ENCODE data around the gene MYO3B.
"Not testable (repeated sequence)": the region's sequence is repeated elsewhere in the genome, so short reads cannot be mapped to it uniquely, and the experiment has no call there.

Gene MYO3B

DNA sequence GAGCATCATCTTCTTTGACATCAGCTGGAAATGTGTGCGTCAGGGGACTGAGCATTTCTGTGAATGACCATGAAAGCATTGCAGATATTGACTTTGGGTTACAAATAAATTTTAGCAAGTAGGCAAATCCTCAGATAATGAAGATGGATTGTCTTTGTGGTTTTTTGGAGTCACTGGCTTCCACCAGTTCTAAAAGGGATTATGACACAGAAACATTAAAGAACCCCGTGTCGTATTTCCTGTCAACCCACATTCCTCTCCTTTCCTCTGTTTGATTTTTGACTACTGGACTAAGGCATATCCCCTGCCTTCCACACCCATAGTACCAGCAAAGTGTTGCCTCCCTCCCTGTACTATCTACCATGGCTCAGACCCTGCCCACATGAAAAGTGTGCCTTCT, 268.1 kb downstream of the MYO3B start:
- DNase-seq = no peak

DNA sequence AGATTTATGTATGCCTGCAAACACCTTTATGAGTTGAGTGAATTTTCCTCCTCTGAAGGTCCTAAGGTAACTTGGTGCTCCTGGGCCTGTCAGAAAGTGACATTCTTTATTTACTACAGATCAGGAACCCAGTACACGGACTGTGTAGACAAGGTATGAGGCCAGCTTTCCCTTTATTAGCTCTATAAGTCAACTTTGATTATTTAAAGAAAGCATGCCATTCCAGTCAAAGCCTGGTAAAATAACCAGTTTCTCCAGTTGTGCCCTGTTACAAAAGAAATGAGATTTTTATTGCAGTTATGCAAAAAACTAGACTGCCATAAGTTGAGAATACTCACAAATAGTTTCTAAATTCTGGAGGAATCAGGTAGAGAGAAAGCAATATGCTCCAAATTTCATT, 271.1 kb downstream of the MYO3B start:
- no peak for DNase-seq

DNA sequence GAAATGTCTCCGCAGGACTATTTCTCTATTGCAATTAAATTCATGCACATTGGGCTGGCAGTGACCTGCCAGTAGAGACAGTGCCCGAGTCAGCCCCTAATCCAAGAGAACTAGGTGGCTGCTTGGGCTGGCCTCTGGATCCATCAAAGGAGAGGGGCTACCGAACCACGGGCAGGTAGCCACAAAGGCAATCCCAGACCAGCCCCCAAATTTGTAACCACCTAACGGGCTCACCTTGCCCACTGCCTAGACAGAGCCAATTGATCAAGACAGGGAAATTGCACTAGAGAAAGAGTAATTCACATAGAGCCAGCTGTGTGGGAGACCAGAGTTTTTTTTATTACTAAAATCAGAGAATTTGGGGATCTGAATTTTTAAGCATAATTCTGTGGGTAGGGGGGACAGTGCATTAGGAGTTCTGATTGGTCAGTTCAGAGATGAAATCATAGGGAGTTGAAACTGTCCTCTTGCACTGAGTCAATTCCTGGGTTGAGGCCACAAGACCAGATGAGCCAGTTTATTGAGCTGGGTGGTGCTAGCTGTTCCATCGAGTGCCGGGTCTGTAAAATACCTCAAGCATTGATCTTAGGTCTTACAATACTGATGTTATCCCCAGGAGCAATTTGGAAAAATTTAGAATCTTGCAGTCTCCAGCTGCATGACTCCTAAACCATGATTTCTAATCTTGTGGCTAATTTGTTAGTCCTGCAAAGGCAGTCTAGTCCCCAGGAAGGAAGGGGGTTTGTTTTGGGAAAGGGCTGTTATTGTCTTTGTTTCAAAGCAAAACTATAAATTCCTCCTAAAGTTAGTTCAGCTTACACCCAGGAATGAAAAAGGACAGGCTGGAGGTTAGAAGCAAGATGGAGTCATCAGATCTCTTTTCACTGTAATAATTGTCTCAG, 276.8 kb downstream of the MYO3B start:
- DNase-seq = no peak

DNA sequence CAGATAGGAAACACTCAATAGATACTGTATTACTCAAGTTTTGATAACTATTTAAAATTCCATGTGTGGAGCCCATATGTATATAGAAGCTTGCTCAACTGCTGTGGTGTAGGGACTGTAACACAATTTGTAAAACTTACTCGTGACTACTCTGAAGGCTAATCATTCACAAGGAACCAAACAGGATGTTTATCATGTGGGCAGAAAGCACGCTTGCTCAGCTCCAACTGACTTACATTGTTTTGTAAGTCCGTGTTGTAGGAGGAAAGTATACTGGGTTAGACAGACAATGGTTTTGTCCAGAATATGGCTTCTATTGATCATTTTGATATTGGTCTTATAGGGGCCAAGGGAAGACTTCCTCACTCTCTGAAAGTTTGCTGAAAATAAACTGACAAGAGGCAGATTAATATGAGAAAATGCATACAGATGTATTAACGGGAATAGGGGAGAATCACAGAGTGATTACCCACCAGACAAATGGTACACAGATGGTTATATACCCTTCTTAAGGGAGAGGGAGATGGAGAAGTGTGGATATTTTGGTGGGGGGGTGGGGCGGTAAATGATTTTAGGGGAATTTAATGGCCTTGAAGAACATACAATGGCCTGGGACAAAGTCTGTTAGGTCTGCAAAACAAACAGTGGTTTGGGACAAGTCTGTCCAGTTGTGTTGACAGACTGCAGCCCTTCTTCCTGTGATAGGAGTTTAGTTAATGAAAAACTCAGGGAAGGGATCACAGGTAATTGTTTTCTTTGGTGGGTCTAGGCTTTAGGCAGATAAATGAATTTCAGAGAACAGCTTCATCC, 277.9 kb downstream of the MYO3B start:
- no peak for DNase-seq

DNA sequence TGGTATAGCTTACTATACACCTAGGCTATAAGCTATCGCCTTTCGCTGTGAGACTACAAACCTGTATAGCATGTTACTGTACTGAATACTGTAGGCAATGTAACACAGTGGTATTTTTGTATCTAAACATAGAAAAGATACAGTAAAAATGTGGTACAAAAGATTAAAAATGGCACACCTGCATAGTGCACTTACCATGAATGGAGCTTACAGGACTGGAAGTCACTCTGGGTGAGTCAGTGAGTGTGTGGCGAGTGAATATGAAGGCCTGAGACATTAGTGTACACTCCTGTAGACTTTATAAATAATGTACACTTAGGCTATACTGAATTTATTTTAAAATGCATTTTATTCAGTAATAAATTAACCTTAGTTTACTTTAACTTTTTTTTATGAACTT, 279.0 kb downstream of the MYO3B start:
- DNase-seq = no peak

DNA sequence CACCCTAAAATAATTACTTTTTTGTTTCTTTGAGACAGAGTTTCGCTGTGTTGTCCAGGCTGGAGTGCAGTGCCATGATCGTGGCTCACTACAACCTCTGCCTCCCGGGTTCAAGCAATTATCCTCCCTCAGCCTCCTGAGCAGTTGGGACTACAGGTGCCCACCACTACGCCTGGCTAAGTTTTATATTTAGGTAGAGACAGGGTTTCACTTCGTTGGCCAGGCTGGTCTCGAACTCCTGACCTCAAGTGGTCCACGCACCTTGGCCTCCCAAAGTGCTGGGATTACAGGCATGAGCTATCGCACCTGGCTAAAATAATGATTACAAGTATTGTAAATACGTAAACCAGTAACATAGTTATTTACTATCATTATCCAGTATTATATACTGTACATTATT, 279.8 kb downstream of the MYO3B start:
- DNase-seq = no peak

DNA sequence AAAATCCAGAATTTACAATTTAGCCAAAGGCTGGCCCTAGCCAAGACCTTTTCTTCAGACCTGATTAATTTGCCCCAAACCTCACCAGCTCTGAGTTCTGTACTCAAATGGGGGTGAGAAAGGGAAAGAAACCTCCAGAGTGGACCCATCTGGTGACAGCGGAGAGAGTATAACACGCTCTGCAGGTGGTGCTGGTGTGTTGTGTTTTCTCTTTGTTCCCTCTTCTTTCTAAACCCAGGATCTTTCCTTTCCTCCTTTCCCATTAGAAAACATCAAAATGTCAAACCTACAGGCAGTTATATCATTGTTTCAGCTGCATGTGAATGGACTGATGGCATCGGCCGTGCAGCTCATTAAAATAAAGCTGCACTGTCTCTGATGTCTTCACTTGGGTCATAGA, 283.9 kb downstream of the MYO3B start:
- no peak for DNase-seq

DNA sequence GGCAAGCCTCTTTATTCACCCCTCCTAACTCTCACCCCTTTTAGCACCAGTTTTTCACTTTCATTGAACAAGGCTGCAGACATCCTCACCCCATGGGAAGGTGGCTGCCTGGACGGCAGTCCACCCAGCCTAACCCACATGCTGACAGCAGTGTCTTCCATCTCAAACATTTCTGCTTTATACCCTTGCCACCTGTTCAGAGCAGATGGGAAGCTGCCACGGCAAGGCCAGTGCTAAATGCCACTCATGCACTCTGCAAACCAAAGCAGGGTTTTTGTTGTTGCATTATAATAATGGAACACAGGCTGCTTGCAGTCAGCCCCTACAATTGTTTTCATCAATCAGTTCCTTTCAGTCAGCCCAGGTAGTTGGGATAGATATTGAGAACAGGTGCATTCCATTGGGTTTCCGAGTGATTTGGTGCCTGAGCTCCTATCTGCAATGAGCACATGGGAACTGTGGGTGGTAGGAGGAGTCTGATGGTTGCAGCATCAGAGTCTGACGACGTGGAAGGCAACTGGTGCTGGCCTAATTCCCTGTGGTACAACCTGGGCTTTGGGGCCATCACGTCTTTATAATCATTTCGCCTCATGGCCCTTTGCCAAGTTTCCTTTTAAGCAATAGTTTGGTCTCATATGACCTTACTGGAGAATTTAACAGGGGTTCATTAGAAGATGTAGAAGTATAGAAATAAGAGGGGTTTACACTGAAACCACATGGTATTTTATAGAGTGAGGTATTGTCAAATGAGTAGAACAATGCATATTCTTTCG, 284.7 kb downstream of the MYO3B start:
- no peak for DNase-seq

DNA sequence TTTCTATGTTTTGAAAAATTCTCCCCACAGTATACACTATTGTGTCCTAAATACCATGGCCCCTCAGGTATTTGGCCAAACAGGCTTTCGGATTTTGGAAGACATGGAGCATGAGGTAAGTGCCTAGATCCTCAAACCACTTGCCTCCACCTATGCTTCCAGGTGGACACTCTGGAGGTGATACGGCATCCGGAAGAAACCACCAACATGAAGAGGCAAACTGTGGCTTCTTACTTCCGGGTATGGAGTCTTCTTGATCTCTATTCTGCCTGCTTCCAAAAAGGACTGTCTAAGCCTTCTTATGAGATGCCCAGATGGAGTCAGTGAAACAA, 285.2 kb downstream of the MYO3B start:
- no peak for DNase-seq

DNA sequence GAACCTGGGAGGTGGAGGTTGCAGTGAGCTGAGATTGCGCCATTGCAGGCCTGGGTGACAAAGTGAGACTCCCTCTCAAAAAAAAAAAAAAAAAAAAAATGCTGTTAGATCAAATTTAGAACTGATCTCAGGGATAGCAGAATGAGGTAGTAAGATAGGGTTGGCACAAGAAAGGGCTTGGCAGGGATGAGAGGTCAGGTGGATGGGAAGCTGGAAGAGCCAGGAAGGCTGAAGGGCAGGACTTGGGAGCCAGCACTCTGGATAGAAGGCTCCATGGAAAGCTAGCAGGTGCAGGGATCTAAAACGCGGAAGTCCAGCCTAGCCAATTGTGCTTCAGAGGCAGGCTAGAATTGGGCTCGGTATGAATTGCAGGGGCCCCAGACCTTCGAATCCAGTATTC, 286.3 kb downstream of the MYO3B start:
- no peak for DNase-seq

DNA sequence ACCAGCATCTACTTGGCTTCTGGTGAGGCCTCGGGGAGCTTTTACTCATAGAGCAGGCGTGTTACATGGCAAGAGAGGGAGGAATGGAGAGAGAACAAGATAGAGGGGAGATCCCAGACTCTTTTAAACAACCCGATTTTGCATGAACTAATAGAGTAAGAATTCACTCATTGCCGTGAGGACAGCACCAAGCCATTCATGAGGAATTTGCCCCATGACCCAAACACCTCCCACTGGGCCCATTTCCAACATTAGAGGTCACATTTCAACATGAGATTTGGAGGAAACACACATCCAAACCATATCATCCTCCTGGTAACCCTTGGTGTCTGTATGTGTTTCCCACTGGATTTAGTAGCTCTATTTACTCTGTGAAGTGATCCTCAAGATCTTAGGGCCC, 287.3 kb downstream of the MYO3B start:
- peak; percentile 16 for DNase-seq

DNA sequence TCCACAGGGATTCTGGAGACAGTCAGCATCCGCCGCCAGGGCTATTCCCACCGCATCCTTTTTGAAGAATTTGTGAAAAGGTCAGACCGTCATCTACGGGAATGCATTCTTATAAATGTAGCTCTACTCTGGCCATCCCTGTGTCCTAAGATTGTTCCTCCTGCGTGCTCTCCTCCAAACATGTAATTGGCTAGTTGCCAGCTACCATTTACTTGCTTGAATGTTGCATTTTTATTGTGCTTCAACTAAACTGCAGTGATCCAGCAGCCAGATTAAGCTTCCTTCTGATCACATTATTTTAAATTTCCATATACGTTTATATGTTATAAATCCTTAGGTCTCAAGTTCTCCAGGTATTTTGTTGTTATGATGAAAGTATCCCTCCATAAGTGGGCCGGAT, 288.7 kb downstream of the MYO3B start:
- no peak for DNase-seq

DNA sequence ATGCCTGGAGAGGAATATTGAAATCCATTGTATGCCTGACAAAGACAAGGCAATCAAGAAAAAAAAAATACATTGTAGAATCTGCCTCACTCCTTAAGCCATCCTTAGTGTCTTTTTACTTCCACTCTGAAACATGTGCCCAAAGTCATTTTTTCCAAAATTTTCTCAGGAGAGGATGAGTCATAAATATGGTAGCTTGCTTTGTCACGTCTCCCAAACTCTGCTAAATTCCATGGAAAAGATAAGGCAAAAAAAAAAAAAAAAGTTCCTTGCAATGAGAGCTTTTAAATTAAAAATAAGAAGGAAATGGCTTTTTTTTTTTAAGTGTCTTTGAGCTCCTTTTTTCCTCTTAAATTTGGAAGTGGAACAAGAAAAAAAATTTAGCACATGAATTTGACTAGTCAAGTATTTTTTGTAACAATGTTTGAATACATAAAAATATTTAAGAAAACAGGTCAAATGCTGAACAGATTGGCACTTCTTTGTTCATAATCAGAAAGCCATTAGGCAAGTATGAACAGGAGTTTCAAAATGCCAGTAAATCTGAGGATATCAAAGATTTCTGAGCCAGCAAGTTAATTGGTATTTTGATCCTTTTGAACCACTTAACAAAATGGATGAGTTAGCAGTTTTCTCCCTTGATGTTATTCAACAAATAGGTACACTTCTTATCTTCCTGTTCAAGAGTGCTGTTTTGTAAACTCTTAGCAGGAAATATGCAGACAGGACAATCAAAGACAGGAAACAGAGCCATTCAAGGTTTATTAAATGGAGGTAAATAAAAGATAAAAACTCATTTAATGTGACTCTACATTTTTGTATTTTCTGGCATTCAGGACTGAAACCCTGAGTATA, 289.8 kb downstream of the MYO3B start:
- peak; percentile 22 for DNase-seq

DNA sequence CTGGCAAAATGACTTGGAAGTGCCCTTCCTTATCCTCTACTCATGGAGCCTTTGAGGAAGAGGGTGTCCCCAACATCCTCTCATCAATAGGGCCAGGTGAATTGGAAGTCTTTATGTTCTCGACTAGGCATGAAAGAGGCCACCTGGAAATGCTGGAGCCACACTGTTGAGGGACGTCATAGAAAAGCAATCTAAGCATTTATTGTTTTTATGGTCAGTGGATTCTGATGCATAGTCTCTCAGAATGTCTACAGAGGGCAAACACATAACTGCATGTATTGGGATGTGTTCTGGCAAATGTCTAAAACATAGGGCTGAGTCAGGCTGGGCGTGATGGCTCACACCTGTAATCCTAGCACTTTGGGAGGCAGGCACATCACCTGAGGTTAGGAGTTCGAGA, 290.6 kb downstream of the MYO3B start:
- DNase-seq = no peak

DNA sequence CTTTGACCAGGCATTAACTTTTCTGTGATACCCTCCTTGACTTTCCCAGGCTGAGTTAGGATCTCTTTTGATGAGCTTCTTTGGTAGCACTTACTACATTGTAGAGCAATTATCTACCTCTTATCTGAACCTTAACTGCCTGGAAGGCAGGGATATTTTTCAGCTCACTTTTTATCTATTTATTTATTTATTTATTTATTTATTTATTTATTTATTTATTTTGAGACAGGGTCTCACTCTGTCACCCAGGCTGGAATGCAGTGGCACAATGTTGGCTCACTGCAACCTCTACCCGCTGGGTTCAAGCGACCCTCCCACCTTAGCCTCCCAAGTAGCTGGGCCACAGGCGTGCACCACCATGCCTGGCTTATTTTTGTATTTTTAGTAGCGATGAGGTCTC, 294.6 kb downstream of the MYO3B start:
- not testable (repeated sequence) for DNase-seq

DNA sequence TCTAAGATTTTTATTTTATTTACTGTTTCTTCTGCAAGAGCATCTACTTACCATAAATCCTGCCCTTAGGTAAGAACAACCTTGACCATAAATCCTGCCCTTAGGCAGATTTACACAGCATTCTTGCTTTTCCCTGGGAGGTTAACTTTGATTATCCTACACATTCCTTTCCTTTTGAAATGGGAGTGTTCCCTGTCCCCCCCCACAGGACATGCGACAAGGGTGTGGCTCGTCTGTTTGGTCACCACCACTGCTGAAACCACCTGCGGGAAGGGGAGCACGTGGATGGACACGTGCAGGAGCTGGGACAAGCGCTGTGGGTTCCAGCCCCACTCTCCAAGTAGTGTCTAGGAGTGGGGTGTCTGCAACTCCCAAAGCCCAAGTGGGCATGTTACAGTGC, 297.9 kb downstream of the MYO3B start:
- no peak for DNase-seq

DNA sequence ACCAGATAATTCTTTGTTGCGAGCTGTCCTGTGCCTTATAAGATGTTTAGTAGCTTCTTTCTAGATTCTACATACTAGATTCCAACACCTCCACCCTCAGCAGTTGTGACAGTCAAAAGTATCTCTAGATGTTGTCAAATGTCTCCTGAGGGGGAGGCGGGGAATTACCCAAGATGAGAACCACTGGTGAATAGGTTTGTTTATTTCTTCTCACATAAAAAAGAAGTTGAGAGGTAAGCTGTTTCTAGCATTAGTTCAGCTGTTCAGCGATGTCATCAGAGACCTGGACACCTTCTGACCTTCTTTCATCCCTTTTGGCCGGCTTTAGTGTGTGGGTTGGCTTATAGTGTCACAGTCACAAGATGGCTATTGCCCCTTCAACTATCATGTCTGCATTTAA, 299.7 kb downstream of the MYO3B start:
- no peak for DNase-seq

DNA sequence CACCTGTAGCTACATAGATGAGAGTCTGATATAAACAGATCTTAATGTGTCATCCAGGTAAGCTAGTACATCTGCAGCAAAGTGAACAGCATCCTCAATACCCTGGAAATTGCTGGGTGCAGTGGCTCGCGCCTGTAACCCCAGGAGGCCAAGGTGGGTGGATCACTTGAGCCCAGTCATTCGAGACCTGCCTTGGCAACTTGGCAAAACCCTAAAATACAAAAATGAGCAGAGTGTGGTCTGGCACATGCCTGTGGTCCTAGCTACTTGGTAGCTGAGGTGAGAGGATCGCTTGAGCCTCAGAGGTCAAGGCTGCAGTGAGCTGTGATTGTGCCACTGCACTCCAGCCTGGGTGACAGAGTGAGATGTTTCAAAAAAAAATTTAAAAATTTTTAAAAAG, 303.3 kb downstream of the MYO3B start:
- DNase-seq = no peak

DNA sequence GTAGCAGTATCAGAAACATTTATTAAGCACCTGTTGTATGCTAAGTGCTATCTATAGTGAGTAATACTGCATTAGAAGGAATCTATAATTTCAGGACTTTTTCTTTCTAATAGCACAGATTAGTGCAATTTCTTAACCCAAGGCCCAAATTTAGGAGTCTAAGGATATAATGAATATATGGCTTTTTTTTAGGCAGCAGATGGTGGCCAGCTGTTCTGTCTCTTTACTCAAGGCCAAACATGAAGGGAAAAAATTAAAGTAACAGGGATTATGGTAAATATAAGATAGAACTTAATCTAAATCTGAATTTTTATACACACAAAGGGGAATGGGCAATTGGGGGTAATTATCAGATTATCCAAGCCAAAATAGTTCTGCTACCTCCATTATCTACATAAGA, 306.6 kb downstream of the MYO3B start:
- no peak for DNase-seq

DNA sequence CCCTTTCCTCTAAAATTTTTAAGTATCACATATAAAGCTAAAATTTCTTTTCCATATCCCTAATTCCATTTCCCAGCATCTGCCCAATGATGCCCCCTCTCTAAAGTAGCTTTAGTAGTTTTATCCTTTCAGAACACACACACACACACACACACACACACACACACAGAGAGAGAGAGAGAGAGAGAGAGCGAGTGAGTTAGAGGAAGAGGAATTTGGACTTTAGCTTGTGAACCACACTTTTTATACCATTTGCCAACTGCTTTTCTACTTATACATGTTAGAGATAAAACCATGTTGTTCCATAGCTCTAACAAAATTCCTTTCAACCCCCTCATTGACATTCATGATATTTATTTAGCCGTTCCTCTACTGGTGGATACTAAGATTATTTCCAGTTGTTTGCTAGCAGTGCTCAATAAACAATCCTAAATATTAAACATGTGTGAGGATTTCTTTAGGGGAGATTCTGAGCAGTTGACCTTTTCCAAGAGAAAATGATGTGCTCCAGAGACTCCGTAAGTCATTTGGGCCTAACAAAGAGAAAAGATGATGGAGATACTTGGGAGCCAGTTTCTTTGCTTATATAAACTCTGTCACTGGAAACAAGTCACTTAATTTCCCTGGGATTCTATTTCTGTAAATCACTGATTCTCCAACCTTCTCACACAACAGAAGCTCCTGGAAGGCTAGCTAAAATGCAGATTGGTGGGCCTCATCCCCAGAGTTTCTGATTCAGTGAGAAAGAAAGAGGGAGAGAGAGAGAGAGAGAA, 307.5 kb downstream of the MYO3B start:
- DNase-seq = no peak

DNA sequence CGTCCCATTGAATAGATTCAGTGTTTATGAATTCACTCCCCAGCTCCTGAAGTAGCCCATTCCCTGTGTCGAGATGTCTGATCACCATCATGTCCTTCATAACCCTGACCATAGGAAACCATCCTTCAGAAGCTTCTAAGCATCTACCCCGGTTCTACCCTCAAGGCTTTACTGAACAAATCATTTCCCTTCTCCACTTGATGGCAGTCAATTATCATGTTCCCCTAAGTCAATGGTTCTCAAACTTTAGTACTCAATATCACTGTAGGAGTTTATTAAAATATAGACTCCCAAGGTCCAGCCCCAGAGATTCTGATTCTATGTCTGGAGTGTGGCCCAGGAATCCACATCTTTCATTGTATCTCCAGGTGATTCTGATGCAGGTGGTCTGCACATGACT, 308.8 kb downstream of the MYO3B start:
- no peak for DNase-seq

DNA sequence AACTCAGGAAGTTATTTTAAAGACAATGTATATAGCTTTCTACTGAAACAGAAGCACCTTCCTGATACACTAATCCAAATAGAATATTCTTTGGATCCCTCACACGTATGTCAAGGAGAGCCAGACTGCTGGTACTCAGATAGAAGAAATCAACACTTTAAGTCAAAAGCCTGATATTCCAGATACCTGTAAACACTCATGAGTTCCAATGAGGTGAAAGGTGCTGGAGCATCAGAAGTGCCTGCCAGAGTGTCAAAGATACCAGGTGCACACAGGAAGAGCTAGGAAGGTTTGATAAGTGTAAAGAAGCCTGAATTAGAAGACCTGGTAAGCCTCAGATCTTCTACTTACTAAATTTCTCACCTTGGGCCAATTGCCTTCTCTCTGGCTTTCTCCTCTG, 310.9 kb downstream of the MYO3B start:
- no peak for DNase-seq
